ENCODE measurements around the gene GNAQ. TPM values are rescaled to one million over a fixed set of nuclear protein-coding genes. Genes with fewer than 3 reads are reported as not detected.

GNAQ gene
- total RNA-seq, 1 donor from 2014 or later: 33.3 TPM

GRCh38 chr9:77946969-77947620 is 84.5 kb downstream of the GNAQ start:
- DNase-seq (ENCODE audit: low read depth in 2 of 2): no peak

GRCh38 chr9:77946296-77946695 is 85.3 kb downstream of the GNAQ start:
- no peak for DNase-seq (ENCODE audit: low read depth in 2 of 2)

GRCh38 chr9:77945798-77946197 is 85.8 kb downstream of the GNAQ start:
- DNase-seq (ENCODE audit: low read depth in 2 of 2): no peak

- DNase-seq (ENCODE audit: low read depth in 2 of 2): no peak
Observed at GRCh38 chr9:77944556-77945243, 86.9 kb downstream of the GNAQ start.

- DNase-seq (ENCODE audit: low read depth in 2 of 2): no peak
Observed at GRCh38 chr9:77943057-77943456, 88.6 kb downstream of the GNAQ start.

- DNase-seq (ENCODE audit: low read depth in 2 of 2): no peak
Observed at GRCh38 chr9:77939149-77939668, 92.4 kb downstream of the GNAQ start.

- DNase-seq (ENCODE audit: low read depth in 2 of 2): no peak
Observed at GRCh38 chr9:77938163-77938562, 93.4 kb downstream of the GNAQ start.

GRCh38 chr9:77935974-77936373 is 95.6 kb downstream of the GNAQ start:
- DNase-seq (ENCODE audit: low read depth in 2 of 2): no peak

- DNase-seq (ENCODE audit: low read depth in 2 of 2): no peak
Observed at GRCh38 chr9:77935211-77935610, 96.4 kb downstream of the GNAQ start.

GRCh38 chr9:77933976-77934375 is 97.6 kb downstream of the GNAQ start:
- no peak for DNase-seq (ENCODE audit: low read depth in 2 of 2)

- peak in 1 of 2 donors; percentile 38 for DNase-seq (ENCODE audit: low read depth in 2 of 2)
Observed at GRCh38 chr9:77933019-77933418, 98.6 kb downstream of the GNAQ start.

GRCh38 chr9:77929942-77930341 is 101.7 kb downstream of the GNAQ start:
- no peak for DNase-seq (ENCODE audit: low read depth in 2 of 2)

GRCh38 chr9:77927265-77927664 is 104.3 kb downstream of the GNAQ start:
- DNase-seq (ENCODE audit: low read depth in 2 of 2): no peak

GRCh38 chr9:77926371-77926878 is 105.2 kb downstream of the GNAQ start:
- peak in 1 of 2 donors; percentile 66 for DNase-seq (ENCODE audit: low read depth in 2 of 2)

- no peak for DNase-seq (ENCODE audit: low read depth in 2 of 2)
Observed at GRCh38 chr9:77922591-77922990, 109.0 kb downstream of the GNAQ start.

- DNase-seq (ENCODE audit: low read depth in 2 of 2): no peak
Observed at GRCh38 chr9:77917800-77918199, 113.8 kb downstream of the GNAQ start.

GRCh38 chr9:77916820-77917219 is 114.8 kb downstream of the GNAQ start:
- no peak for DNase-seq (ENCODE audit: low read depth in 2 of 2)

GRCh38 chr9:77916410-77916819 is 115.2 kb downstream of the GNAQ start:
- peak; percentile 34 to 72 for DNase-seq (ENCODE audit: low read depth in 2 of 2)

GRCh38 chr9:77915744-77916143 is 115.9 kb downstream of the GNAQ start:
- no peak for DNase-seq (ENCODE audit: low read depth in 2 of 2)

GRCh38 chr9:77912895-77913693 is 118.5 kb downstream of the GNAQ start:
- no peak for DNase-seq (ENCODE audit: low read depth in 2 of 2)

GRCh38 chr9:77911928-77912327 is 119.7 kb downstream of the GNAQ start:
- no peak for DNase-seq (ENCODE audit: low read depth in 2 of 2)

GRCh38 chr9:77910194-77910621 is 121.4 kb downstream of the GNAQ start:
- peak in 1 of 2 donors; percentile 61 for DNase-seq (ENCODE audit: low read depth in 2 of 2)

Measured in lung microvascular endothelial cell (primary cell).